ENCODE data around the gene EIF5A.

The EIF5A gene

GRCh38 chr17:7289256-7290032, 18.0 kb upstream of the EIF5A start:
- H3K4me3 ChIP-seq (ENCODE audit: low read depth, low read length): no peak overlapping the region
- no peak for TF ChIP-seq CTCF (conservative IDR thresholded peaks at IDR 0.05; ENCODE audit: low read depth, low read length)
- DNase-seq (ENCODE audit: low read depth): no peak

GRCh38 chr17:7290166-7290565, 17.3 kb upstream of the EIF5A start:
- no peak for DNase-seq (ENCODE audit: low read depth)
- H3K4me3 ChIP-seq (ENCODE audit: low read depth, low read length): no peak overlapping the region
- no peak for TF ChIP-seq CTCF (conservative IDR thresholded peaks at IDR 0.05; ENCODE audit: low read depth, low read length)

- no peak overlapping the region for H3K4me3 ChIP-seq (ENCODE audit: low read depth, low read length)
- no peak for TF ChIP-seq CTCF (conservative IDR thresholded peaks at IDR 0.05; ENCODE audit: low read depth, low read length)
- DNase-seq (ENCODE audit: low read depth): no peak
Observed at GRCh38 chr17:7290685-7291084, 16.7 kb upstream of the EIF5A start.

GRCh38 chr17:7292194-7292593, 15.2 kb upstream of the EIF5A start:
- no peak overlapping the region for H3K4me3 ChIP-seq (ENCODE audit: low read depth, low read length)
- TF ChIP-seq CTCF (conservative IDR thresholded peaks at IDR 0.05; ENCODE audit: low read depth, low read length): no peak
- DNase-seq (ENCODE audit: low read depth): no peak

GRCh38 chr17:7292729-7293128, 14.7 kb upstream of the EIF5A start:
- H3K4me3 ChIP-seq (ENCODE audit: low read depth, low read length): no peak overlapping the region
- TF ChIP-seq CTCF (conservative IDR thresholded peaks at IDR 0.05; ENCODE audit: low read depth, low read length): no peak
- DNase-seq (ENCODE audit: low read depth): no peak

- TF ChIP-seq CTCF (conservative IDR thresholded peaks at IDR 0.05; ENCODE audit: low read depth, low read length): no peak
- no peak for DNase-seq (ENCODE audit: low read depth)
- no peak overlapping the region for H3K4me3 ChIP-seq (ENCODE audit: low read depth, low read length)
Observed at GRCh38 chr17:7293159-7293558, 14.3 kb upstream of the EIF5A start.
